ENCODE data around the gene LRRC27. TPM values are rescaled to one million over a fixed set of nuclear protein-coding genes. Genes with fewer than 3 reads are reported as not detected.
A peak's percentile ranks its signal among the peaks of the same experiment; 100 is the strongest.

The LRRC27 gene
- total RNA-seq, 4 donors from 2014 or later: 3.1 to 5.8 (median 4.4) TPM

DNA sequence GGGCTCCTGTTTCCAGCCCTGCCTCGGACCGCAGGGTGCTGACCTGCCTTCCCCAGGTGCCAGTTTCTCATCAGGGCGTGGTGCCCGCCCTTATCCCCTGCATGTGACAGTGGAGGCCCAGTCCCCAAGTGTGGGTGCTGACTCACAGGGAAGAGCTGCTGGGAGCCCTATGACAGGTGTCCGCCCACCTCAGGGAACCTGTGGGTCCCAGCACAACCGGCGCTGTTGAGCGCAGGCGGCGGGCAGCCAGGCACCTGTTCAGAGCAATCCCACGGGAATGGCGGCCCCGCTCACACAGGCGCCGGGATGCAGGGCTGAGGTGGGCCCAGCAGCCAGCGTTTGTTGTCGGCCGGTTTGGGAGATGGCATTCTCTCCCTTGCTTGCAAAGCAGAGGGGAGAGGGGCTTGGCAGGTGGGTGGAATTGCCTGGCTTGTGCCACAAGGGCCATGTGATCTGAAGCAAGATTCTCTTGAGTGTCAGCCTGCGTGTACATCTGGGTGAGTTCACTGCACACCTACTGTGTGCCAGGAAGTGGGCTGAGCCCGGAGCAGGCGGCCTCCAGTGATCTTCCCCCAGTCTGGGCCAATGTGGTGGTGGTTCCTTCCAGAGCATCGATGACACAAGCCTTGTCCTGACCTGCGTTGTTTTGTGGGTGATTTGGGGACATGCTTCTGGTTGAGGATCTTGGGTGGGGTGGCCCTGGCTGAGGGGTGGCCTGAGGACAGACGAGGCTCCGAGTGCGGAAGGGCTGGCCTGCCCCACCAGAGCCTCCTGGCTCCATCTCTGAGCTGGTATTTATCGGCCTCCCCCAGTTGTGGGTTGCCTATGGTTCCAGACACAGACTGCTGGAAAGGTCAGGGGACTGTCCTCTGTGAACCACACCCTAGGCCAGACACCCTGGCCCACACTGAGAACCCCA lies 67.4 kb downstream of the LRRC27 start:
- TF ChIP-seq POLR2A (IDR thresholded peaks at IDR 0.05): no peak
- no peak for TF ChIP-seq POLR2AphosphoS5 (IDR thresholded peaks at IDR 0.05)
- no peak for TF ChIP-seq EP300 (IDR thresholded peaks at IDR 0.05)
- TF ChIP-seq, protein P1, sequence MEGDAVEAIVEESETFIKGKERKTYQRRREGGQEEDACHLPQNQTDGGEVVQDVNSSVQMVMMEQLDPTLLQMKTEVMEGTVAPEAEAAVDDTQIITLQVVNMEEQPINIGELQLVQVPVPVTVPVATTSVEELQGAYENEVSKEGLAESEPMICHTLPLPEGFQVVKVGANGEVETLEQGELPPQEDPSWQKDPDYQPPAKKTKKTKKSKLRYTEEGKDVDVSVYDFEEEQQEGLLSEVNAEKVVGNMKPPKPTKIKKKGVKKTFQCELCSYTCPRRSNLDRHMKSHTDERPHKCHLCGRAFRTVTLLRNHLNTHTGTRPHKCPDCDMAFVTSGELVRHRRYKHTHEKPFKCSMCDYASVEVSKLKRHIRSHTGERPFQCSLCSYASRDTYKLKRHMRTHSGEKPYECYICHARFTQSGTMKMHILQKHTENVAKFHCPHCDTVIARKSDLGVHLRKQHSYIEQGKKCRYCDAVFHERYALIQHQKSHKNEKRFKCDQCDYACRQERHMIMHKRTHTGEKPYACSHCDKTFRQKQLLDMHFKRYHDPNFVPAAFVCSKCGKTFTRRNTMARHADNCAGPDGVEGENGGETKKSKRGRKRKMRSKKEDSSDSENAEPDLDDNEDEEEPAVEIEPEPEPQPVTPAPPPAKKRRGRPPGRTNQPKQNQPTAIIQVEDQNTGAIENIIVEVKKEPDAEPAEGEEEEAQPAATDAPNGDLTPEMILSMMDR (IDR thresholded peaks at IDR 0.05): no peak
- Histone ChIP-seq H3K36me3 (peaks cover 0 to 13% of the 10 kb centered on the region in 2 donors), H3K4me3 (no peak overlapping the region), H3K4me1 (peaks cover 0 to 79% (median 19%) of the 10 kb centered on the region in 3 donors), H3K27ac (peak overlapping the region in 1 of 4 donors; percentile 97), H3K9me3 (no peaks in the 10 kb centered on the region), H3K27me3 (no peaks in the 10 kb centered on the region)
- WGBS, 2 donors (ENCODE audit: low coverage in 1 of 2): no CpG with 5 or more reads among the region's 27 CpGs
- ATAC-seq: no peak

DNA sequence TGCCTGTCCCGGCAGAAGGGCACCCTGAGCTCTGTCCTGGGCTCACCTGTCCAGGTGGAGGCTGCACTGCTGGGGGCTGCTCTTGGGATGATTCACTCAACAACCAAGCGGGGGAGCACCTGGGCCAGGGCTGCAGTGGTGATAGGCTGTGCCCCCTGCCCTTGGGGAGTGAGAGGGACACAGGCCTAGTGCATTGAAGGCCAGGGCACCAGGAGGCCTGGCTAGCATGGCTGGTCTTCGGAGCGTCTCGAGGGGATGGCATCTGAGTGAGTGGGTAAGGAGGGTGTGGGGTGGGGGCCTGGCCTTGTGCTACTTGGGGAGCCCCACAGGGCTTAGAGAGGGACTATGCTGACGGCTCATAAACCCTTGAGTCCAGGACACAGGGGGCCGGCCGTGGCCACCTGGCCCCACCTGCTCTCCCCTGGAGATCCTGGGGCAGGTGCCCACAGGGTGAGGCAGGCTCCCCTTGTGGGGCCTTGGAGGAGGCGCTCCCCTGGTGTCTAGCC lies 68.1 kb downstream of the LRRC27 start:
- ATAC-seq: no peak
- no peaks in the 10 kb centered on the region for H3K27me3 ChIP-seq
- H3K9me3 ChIP-seq: no peaks in the 10 kb centered on the region
- TF ChIP-seq, protein P1 (IDR thresholded peaks at IDR 0.05): no peak
- TF ChIP-seq POLR2AphosphoS5 (IDR thresholded peaks at IDR 0.05): no peak
- no peak for TF ChIP-seq EP300 (IDR thresholded peaks at IDR 0.05)
- TF ChIP-seq POLR2A (IDR thresholded peaks at IDR 0.05): no peak
- no peak overlapping the region for H3K4me3 ChIP-seq
- WGBS, 2 donors (ENCODE audit: low coverage in 1 of 2): no CpG with 5 or more reads among the region's 9 CpGs
- H3K4me1 ChIP-seq: peaks cover 0 to 73% (median 19%) of the 10 kb centered on the region in 3 donors
- peak overlapping the region in 3 of 4 donors; percentile 54 to 65 (median 55) for H3K27ac ChIP-seq
- H3K36me3 ChIP-seq: peaks cover 0 to 20% of the 10 kb centered on the region in 2 donors

DNA sequence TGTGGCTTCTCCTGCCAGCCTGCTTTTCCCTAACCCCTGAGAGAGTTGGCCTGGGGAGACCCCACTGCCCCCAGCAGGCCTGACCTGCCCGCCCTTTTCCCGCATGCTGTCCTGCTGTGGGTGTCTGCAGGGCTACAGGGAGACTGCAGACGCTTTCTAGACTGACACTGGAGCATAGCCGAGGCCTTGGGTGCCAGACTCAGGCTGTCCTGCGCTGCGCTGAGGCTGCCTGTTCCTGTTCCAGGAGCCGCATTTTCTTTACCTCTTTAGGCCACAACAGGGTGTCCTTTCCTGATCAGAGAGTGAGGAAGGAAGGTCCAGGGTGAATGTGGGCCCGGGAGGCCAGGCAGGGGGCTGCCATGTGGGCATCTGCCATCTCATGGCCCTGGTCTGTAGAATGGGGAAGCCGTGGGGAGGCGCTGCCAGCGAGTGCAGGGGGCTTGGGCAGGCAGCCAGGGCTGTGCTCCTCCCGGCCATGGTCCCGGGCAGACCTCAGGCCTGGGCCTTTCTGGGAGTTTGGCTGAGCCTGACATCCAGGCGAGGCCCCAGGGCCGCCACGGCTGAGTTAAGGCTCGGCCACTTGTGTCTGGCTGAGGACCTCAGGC lies 68.7 kb downstream of the LRRC27 start:
- Histone ChIP-seq H3K4me3 (no peak overlapping the region), H3K36me3 (peaks cover 0 to 25% of the 10 kb centered on the region in 2 donors), H3K9me3 (no peaks in the 10 kb centered on the region), H3K4me1 (peaks cover 0 to 67% (median 19%) of the 10 kb centered on the region in 3 donors), H3K27ac (peak overlapping the region in 3 of 4 donors; percentile 54 to 65 (median 55)), H3K27me3 (no peaks in the 10 kb centered on the region)
- no peak for TF ChIP-seq POLR2AphosphoS5 (IDR thresholded peaks at IDR 0.05)
- no peak for TF ChIP-seq POLR2A (IDR thresholded peaks at IDR 0.05)
- TF ChIP-seq, protein P1 (IDR thresholded peaks at IDR 0.05): no peak
- TF ChIP-seq EP300 (IDR thresholded peaks at IDR 0.05): no peak
- 46% methylated on average over 7 of the region's 17 CpGs; no CpG with 5 or more reads in 1 of the 2 donors for WGBS, 2 donors (ENCODE audit: low coverage in 1 of 2)
- no peak for ATAC-seq

DNA sequence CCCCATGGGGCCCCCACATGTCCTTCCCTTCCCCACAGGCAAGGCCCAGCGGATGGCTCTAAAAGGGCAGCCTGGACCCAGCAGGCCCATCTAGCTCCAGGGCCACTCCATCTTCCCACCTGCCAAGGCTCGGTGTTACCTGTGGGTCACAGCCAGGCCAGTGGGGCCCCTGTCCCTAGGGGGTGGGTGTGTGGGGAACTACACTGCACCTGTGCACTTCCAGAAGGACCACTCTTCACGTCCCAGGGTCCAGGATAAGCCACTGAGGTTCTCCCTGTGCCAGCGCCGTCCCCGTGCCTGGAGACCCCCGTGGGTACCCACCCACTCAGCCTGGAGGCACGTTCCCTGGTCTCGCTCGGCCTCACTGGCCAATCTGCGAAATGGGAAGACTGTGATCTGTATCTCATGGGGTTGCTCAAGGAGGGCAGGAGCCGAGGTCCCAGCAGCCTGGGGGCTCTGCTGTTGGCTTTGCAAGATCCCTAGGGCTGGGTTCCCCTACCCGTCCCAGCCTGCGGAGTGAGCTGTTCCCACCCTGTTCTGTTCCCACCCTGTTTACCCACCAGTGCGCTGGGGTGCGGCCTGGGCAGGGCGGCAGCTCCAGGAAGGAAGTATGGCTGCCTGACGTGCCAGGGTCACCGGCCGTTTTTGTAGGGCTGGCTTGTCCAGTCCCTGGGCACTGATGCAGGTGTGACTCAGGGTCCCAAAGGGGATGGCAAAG lies 69.6 kb downstream of the LRRC27 start:
- ATAC-seq: no peak
- H3K27ac ChIP-seq: peak overlapping the region in 3 of 4 donors; percentile 27 to 65 (median 54)
- TF ChIP-seq EP300 (IDR thresholded peaks at IDR 0.05) (no peak), POLR2AphosphoS5 (IDR thresholded peaks at IDR 0.05) (no peak), POLR2A (IDR thresholded peaks at IDR 0.05) (no peak)
- TF ChIP-seq, protein P1 (IDR thresholded peaks at IDR 0.05): no peak
- WGBS, 2 donors (ENCODE audit: low coverage in 1 of 2): 100% methylated on average over 1 of the region's 20 CpGs; no CpG with 5 or more reads in 1 of the 2 donors
- no peaks in the 10 kb centered on the region for H3K27me3 ChIP-seq
- no peak overlapping the region for H3K4me3 ChIP-seq
- H3K9me3 ChIP-seq: no peaks in the 10 kb centered on the region
- H3K4me1 ChIP-seq: peaks cover 0 to 61% (median 19%) of the 10 kb centered on the region in 3 donors
- H3K36me3 ChIP-seq: peaks cover 0 to 35% of the 10 kb centered on the region in 2 donors
